ENCODE measurements around the gene ENTPD8. TPM values are rescaled to one million over a fixed set of nuclear protein-coding genes. Genes with fewer than 3 reads are reported as not detected.
A peak's percentile ranks its signal among the peaks of the same experiment; 100 is the strongest.

Gene ENTPD8
- total RNA-seq, 1 experiment from 2014 or later, result 0.77 TPM

DNA sequence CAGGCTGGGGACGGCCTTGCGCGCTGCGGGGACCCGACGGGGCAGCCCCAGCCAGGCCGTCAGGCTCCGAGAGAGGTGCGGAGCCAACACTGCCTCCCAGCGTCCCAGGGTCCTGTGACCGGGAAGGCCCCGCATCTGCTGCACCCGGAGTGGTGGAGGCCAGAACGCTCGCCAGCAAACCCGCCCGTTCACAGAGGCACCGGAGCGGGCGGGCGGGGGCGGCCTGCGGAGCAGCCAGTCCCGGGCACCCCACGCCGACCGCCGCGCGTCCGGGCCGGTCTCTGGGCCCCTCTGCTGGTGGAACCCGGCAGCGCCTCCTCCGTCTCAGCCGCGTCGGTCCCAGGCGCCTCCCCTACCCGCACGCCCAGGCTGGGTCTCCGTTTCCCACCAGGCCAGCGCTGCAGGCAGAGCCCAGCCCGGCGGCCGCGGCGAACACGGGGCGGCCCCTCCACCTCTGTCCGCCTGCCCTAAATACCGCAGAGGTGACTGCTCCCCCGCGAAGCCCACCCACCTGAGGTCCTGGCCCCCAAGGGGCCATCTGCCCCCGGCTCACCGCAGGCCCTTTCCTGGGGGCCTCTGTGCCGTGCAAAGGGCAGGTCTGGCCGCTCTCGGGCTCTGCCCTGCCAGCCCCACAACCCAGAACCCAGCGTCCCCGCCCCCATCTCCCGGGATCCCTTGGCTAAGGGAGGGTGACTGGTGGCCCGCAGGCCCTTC is 34.1 kb downstream of the ENTPD8 start:
- DNase-seq, result peak; percentile 80
- H4K20me1 ChIP-seq (ENCODE audit: control insufficient read depth, insufficient read depth, insufficient read length), result no peaks in the 10 kb centered on the region
- peaks cover 3% of the 10 kb centered on the region for H3K23me2 ChIP-seq (ENCODE audit: insufficient read length, low read depth, low read length, poor library complexity, severe bottlenecking)
- no peak overlapping the region for H3K27ac Mint-ChIP-seq
- H3K14ac ChIP-seq (ENCODE audit: insufficient read depth, low read length), result no peak overlapping the region
- H3K9me3 ChIP-seq (ENCODE audit: control insufficient read depth, low read depth, low read length), result no peaks in the 10 kb centered on the region
- H3K4me1 Mint-ChIP-seq, result peaks cover 0 to 5% of the 10 kb centered on the region in 2 experiments; a peak in 1 of 4 replicates
- H3K27me3 Mint-ChIP-seq (ENCODE audit: low read depth), result peaks cover 8% of the 10 kb centered on the region; the same call in 1 of the 2 replicates
- no peaks in the 10 kb centered on the region for H3K27me3 ChIP-seq (ENCODE audit: insufficient read depth, low read length)
- H3K23ac ChIP-seq (ENCODE audit: insufficient read length, low read depth, low read length), result no peak overlapping the region
- H2BK12ac ChIP-seq (ENCODE audit: insufficient read length, low read depth, low read length), result no peak overlapping the region
- H3K4me2 ChIP-seq (ENCODE audit: insufficient read depth, insufficient read length, low read length), result no peak overlapping the region
- no peak overlapping the region for H4K91ac ChIP-seq (ENCODE audit: insufficient read length, low read depth, low read length)
- no peak overlapping the region for H3K56ac ChIP-seq (ENCODE audit: insufficient read length, low read depth, low read length)
- H3K27ac ChIP-seq (ENCODE audit: insufficient read length, low read depth, low read length), result no peak overlapping the region
- H3K79me1 ChIP-seq (ENCODE audit: insufficient read depth, low read depth, low read length, poor library complexity, severe bottlenecking), result no peaks in the 10 kb centered on the region
- TF ChIP-seq, protein P1, sequence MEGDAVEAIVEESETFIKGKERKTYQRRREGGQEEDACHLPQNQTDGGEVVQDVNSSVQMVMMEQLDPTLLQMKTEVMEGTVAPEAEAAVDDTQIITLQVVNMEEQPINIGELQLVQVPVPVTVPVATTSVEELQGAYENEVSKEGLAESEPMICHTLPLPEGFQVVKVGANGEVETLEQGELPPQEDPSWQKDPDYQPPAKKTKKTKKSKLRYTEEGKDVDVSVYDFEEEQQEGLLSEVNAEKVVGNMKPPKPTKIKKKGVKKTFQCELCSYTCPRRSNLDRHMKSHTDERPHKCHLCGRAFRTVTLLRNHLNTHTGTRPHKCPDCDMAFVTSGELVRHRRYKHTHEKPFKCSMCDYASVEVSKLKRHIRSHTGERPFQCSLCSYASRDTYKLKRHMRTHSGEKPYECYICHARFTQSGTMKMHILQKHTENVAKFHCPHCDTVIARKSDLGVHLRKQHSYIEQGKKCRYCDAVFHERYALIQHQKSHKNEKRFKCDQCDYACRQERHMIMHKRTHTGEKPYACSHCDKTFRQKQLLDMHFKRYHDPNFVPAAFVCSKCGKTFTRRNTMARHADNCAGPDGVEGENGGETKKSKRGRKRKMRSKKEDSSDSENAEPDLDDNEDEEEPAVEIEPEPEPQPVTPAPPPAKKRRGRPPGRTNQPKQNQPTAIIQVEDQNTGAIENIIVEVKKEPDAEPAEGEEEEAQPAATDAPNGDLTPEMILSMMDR (conservative IDR thresholded peaks at IDR 0.05), result peak; percentile 91
- no peak overlapping the region for H2BK15ac ChIP-seq (ENCODE audit: low read depth, low read length)
- no peak overlapping the region for H4K5ac ChIP-seq (ENCODE audit: insufficient read length, low read depth, low read length)
- WGBS (ENCODE audit: extremely low coverage, insufficient read length, low lambda C conversion rate), result no CpG with 5 or more reads among the region's 63 CpGs
- no peaks in the 10 kb centered on the region for H3K4me1 ChIP-seq (ENCODE audit: insufficient read depth, low read length)
- peaks cover 7% of the 10 kb centered on the region in 2 experiments for H3K9me3 Mint-ChIP-seq
- no peak overlapping the region for H2AK5ac ChIP-seq (ENCODE audit: insufficient read length, low read length)
- peaks cover 8 to 9% (median 8%) of the 10 kb centered on the region in 3 experiments for H3K36me3 Mint-ChIP-seq (ENCODE audit: insufficient read depth in 1 of 3, low read depth in 3 of 3)
- H2AFZ ChIP-seq (ENCODE audit: low read length), result no peak overlapping the region
- H3K79me2 ChIP-seq (ENCODE audit: insufficient read depth, low read length), result no peaks in the 10 kb centered on the region
- no peak overlapping the region for H4K8ac ChIP-seq (replicated peaks; ENCODE audit: insufficient read length, low read depth, low read length)
- no peak overlapping the region for H2BK20ac ChIP-seq (ENCODE audit: low read depth, low read length, poor library complexity, severe bottlenecking)
- no peak overlapping the region for H3T11ph ChIP-seq (ENCODE audit: low read length)
- H2BK5ac ChIP-seq (ENCODE audit: insufficient read length, low read length), result no peak overlapping the region
- H3K9ac ChIP-seq (ENCODE audit: extremely low read depth, insufficient read length, low read length), result no peak overlapping the region
- H3K18ac ChIP-seq (ENCODE audit: insufficient read length, low read depth, low read length), result no peak overlapping the region
- H3K4ac ChIP-seq (ENCODE audit: low read depth, low read length), result no peak overlapping the region
- no peak overlapping the region for H2BK120ac ChIP-seq (ENCODE audit: low read depth, low read length, poor library complexity, severe bottlenecking)
- H3K4me3 Mint-ChIP-seq, result no peak overlapping the region; a peak in 2 of 5 replicates

All from H9 (cell line).